GM11168 (cell line): ENCODE data around the gene SLC22A1.

Experiments used
- in situ Hi-C: fragments of 300-500 bp; cut with MboI; formaldehyde crosslinking; loops from one replicate; pipeline ENCODE4 v1.12.0; 2022; ENCODE audit warnings: low sequenced_read_pairs; ENCODE audit not compliant: unreplicated experiment

The SLC22A1 gene

DNA sequence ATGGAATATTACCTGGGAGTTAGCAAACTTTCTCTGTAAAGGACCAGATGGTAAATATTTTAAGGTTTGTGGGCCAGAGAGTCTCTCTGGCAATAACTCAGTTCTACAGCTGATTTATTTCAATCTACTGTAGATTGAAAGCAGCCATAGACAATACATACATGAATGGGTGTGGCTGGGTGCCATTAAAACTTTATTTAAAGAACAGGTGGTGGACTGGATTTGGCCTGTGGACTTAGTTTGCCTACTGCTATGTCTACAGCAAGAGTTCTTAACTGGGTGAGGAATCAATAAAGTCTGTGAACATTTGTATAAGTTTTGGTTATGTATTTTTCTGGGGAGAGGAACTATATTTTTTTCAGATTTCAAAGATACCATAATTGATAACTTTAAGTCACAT, 81.9 kb downstream of the SLC22A1 start:
- in situ Hi-C loops: no loop called here

DNA sequence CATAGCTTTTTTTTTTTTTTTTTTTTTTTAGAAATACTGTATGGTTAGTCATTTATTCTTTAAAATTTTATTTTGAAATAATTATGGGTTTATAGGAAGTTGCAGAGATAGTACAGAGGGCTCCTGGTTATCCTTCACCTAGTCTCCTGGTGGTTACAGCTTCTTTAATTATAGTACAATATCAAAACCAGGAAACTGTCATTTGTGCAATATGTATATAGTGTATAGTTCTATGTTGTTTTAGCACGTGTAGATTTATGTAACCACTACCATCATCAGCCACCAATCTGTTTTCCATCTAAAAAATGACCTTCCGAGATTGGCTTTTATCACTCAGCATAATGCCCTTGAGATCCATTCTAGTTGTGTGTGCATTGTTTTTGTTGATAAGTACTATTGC, 82.3 kb downstream of the SLC22A1 start:
- in situ Hi-C loops: no loop called here

GRCh38 chr6:160204710-160205109, 83.1 kb downstream of the SLC22A1 start:
- in situ Hi-C loops: no loop called here

GRCh38 chr6:160207618-160208017, 86.0 kb downstream of the SLC22A1 start:
- in situ Hi-C loops: no loop called here
